ENCODE data around the gene CCBE1.

- TF ChIP-seq SUZ12 (IDR thresholded peaks at IDR 0.05; ENCODE audit: extremely low read depth, insufficient read depth, insufficient read length) (no peak), ZNF274 (IDR thresholded peaks at IDR 0.05; ENCODE audit: low read depth, low read length) (no peak), YY1 (IDR thresholded peaks at IDR 0.05; ENCODE audit: insufficient read depth, insufficient read length) (no peak)
Measured at GRCh38 chr18:59539108-59539507, 158.1 kb downstream of the CCBE1 start.

Measured in NT2/D1 (cell line).